ENCODE measurements around the gene RNF207. TPM values are rescaled to one million over a fixed set of nuclear protein-coding genes. Genes with fewer than 3 reads are reported as not detected.

Gene RNF207
- total RNA-seq, 1 donor: 2.2 TPM

DNA sequence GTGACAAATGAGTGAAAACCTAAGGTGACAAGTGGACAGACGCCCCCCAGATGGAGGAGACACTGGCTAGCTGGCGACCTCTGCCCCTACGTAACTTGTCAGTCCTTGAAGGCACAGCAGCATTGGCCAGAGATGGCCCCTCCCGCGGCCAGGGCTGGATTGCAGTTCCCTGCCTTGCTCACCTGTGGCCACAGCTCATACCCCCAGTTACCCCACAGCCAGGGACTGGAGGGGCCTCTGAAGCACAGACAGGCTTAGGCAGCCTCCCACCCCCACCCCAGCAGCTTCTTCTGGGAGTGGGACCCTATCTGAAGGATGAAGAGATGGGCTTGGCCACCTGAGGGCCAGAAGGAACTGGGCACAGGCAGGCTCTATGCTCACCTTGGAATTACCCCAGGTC lies 41.7 kb downstream of the RNF207 start:
- DNase-seq (ENCODE audit: low read depth in 2 of 3, low spot score in 2 of 3): no peak

DNA sequence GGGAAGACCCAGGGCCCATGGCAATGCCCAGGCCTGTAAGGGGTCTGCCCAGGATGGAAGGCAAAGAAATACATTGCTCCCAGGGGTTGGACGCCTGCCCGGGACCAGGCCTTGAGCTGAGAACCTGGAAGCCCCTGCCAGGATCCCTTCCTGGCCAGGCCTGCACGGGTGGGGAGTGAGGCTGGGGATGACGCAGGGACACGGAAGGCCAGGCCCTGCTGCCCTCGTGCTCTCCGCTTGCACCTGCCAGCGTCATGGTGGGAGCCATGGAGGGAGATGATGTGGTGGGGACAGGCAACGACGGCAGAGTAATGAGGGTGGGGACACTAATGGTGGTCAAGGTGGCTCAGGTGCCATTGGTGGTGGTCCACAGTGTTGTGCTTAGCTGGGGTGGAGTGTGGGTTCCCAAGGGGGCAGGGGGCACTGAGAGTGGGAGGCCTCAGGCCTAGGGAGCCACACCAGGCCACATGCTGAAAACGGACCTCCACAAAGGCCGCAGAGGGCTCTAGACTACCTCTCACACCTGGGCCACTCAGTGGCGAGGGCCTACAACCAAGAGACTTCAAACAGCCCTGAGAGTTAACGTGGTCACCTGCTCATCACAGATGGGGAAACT lies 42.4 kb downstream of the RNF207 start:
- no peak for DNase-seq (ENCODE audit: low read depth in 2 of 3, low spot score in 2 of 3)

DNA sequence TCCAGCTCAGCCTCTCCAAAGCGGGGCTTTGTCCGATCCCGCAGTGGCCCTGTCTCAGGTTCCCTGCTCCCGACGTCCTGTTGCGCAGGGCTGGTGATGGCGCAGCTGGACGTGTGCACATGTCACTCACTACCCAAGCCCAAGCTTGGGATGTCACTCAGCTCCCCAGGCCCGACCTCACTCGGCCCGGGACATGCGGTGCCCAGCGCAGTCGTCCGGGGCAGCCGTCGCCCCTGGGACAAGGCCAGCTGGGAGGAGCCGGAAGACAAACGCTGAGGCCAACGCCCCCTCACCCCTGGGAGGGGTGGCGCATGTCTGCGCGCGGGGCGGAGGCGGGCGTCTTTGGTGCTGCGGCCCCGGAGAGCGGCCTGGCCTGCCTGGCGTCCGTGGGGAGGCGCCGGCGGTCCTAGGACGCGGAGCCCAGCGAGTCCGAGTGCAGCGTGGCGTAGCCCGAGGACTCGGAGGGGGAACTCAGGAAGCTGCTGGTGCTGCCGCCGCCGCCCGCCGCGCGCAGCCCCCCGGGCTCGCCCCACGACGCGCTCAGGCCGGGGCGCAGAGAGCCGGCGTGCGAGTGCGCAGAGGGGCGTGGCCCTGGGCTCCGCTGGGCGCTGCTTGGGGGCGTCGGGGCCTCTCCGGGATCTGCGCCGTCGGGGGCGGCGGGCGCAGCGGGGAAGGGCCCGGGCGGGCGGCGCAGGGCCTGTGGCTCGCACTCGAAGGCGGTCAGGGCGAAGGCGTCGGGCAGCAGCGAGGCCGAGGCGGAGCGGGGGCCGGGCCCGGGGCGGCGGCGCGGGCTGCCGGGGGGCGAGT lies 43.2 kb downstream of the RNF207 start:
- peak in 1 of 3 donors; percentile 23 for DNase-seq (ENCODE audit: low read depth in 2 of 3, low spot score in 2 of 3)

DNA sequence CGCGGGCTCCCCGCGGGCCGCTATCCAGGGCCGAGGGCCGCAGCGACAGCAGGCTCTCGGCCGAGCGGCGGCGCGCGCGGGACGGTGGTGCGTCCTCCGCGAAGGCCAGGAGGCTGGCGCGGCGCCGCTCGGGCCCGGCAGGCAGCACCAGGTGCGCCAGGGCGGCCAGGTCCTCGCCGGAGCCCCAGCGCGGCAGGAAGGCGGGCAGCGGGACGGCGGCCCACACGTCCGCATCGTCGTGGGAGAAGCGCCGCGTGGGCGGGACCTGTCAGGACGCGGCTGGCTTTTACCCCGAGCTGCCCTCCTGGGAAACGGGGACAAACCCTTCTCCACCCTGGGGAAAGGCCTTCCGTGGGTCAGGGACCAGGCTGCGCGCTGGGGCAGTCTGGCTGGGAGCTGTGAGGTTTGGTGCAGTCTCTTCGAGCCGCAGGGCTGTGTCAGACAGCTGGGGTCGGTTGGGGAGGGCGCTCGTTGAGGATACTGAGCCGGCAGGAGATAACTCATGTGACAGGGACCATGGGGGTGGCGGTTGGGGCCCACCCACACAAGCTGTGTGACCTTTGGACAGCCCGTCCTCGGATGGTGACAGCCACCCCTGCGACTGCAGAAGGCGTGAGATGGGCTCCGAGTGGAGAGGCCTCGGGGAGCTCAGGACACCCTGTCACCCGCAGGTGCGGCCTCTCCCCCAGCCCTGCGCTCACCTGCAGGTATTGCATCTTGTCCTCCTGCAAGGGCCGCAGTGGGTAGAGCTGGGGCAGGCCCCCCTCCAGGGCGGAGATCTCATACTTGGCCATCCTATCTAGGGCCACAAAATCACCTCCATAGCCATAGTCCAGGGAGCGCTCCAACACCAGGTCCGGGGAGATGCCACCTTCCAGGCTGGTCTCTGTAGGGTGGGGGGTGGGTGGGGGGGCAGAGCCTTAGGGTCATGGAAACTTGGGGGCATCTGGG lies 44.1 kb downstream of the RNF207 start:
- no peak for DNase-seq (ENCODE audit: low read depth in 2 of 3, low spot score in 2 of 3)

DNA sequence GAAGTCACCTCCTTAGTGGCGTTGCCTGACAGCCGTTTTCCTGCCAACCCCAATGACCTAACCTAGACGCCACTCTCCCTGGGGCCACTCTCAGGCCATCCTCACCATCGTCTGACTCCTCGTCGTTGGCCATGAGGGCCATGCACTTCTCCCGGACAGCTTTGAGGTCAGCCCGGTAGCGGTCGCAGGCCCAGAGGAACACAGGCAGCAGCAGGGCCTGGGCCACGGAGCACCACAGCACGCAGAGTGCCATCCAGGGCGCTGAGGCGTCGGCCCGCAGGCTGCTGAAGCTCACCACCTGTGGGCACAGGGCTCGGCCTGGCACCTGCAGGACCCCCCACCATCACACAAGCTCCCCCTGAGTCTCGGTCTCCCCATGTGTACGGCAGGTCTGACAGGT lies 45.3 kb downstream of the RNF207 start:
- DNase-seq (ENCODE audit: low read depth in 2 of 3, low spot score in 2 of 3): no peak

DNA sequence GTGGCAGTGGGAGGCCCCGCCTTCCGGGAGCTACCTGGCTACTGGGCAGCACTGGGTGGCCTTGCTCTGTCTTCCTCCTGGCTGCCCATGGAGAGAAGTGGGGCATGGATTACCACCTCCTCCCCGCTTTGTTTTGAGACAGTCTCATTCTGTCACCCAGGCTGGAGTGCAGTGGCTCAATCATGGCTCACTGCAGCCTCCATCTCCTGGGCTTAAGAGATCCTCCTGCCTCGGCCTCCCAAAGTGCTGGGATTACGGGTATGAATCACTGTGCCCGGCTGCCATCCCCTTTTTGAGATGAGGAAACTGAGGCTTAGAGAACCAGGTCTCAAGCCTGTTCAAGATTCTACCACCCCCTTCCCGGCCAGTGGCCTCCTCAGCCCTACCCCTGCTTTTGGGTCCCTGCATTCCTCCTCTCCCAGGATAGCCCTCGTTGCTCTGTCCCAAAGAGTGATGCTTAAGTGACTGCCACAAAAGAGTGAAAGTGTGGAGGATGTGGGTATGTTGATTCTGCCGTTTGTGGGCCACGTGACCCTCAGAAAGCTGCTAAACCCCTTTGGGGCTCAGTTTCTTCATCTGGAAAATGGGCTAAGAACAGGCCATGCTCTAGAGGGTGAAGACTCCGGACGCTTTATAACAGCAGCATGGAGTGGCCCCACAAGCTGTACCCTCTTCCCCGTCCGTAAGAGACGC lies 45.9 kb downstream of the RNF207 start:
- DNase-seq (ENCODE audit: low read depth in 2 of 3, low spot score in 2 of 3): no peak

DNA sequence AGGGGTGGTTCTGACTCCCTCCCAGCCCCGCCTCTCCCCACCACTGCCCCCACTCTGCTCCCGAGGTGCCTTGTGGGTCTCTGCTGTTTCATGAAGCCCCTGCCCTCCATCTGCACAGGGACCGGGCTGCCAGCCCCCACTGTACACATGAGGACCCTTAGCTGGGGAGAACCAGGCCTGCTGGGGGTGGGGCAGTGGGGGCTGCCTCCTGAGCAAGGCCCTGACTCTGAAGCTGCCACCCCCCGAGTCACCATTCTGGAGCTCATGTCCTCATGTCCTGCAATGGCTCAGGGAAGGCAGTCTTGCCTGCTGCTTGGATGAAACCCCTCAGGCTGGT lies 46.4 kb downstream of the RNF207 start:
- DNase-seq (ENCODE audit: low read depth in 2 of 3, low spot score in 2 of 3): no peak

DNA sequence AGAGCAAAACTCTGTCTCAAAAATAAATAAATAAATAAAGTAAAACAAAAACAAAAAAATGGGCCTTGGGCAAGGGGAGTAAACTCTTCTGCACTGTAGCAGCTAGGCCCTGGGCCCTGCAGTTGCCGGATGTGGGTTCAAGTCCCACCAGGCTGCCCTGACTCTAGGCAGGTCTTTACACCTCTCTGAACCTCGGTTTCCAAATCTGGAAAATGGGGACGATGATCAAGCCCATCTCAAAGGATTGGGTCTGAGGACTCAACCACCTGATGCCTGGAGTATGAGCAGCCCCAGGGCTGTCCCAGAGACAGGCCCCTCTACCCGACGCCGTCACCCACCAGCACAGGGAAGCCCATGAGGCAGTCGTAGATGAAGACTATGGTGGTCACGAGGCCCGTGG lies 47.5 kb downstream of the RNF207 start:
- no peak for DNase-seq (ENCODE audit: low read depth in 2 of 3, low spot score in 2 of 3)

DNA sequence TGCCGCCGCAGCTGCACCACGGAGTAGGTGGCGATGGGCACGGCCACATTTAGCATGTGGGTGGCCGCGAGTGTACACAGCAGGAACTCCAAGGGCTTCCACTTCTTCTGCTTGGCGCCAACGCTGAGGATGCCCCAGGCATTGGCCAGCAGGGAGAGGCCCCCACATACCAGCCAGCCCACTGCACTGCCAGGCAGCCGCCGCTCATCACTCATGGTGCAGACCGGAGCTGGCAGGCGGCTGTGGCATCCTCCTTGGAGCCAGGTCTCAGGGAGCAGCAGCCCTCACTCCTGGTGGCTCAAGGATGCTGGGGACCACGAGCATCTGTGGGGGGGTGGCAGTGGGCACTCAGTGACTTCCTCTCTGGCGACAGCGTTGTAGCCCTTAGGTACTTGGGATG lies 48.8 kb downstream of the RNF207 start:
- no peak for DNase-seq (ENCODE audit: low read depth in 2 of 3, low spot score in 2 of 3)

DNA sequence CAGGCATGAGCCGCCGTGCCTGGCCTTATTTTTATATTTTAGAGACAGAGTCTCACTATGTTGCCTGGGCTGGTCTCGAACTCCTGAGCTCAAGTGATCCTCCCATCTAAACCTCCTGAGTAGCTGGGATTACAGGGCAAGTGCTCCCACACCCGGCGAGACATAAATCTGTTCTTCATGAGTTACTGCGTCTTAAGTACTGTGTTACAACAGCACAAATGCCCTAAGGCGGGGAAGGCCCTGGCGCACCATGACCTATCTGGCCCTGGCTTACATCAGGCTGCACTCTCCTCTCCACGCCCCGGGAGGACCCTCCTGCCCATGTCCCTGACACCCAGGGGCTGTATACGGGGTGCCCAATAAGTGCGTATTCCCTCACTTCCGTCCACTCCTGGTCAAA lies 50.7 kb downstream of the RNF207 start:
- no peak for DNase-seq (ENCODE audit: low read depth in 2 of 3, low spot score in 2 of 3)

DNA sequence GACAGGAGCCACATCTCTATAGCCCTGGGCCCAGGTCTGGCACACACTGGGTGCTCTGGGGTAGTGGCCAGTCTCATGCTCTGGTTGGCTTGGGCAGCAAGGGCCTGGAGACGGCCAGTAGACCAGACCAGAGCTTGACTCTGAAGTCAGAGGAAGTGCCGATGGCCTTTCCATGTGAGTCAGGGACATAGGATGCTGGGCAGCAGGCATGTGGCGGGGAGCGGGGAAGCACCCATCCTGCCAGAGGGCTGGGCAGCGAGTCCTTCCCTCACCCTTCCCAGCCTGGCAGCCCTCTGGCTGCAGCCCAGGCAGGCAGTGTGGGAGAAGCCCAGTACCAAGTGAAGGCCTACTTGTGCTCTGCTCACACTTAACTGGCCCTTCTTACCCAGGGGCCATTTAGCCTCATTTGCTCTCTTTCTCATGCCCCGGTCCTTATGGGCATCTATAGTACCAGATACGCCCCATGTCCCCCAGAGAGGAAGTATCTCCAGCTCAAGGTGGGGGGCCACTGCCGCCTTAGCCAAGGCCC lies 51.7 kb downstream of the RNF207 start:
- no peak for DNase-seq (ENCODE audit: low read depth in 2 of 3, low spot score in 2 of 3)

DNA sequence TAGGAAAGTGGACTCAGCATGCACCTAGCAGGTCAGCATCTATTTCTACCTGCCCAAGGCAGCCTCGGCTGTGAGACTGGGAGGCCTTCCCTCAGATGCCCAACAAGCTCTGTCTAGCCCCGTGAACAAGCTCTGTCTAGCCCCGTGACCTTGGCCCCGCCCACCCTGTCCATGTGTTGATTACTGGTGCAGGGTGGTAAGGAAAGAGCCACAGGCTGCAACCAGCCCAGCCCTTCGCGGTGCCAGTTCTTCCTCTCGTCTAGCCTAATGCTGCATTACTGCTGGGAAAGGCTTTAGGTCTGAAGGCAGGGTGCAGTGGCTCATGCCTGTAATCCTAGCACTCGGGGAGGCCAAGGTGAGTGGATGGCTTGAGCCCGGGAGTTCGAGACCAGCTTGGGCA lies 52.8 kb downstream of the RNF207 start:
- DNase-seq (ENCODE audit: low read depth in 2 of 3, low spot score in 2 of 3): no peak

DNA sequence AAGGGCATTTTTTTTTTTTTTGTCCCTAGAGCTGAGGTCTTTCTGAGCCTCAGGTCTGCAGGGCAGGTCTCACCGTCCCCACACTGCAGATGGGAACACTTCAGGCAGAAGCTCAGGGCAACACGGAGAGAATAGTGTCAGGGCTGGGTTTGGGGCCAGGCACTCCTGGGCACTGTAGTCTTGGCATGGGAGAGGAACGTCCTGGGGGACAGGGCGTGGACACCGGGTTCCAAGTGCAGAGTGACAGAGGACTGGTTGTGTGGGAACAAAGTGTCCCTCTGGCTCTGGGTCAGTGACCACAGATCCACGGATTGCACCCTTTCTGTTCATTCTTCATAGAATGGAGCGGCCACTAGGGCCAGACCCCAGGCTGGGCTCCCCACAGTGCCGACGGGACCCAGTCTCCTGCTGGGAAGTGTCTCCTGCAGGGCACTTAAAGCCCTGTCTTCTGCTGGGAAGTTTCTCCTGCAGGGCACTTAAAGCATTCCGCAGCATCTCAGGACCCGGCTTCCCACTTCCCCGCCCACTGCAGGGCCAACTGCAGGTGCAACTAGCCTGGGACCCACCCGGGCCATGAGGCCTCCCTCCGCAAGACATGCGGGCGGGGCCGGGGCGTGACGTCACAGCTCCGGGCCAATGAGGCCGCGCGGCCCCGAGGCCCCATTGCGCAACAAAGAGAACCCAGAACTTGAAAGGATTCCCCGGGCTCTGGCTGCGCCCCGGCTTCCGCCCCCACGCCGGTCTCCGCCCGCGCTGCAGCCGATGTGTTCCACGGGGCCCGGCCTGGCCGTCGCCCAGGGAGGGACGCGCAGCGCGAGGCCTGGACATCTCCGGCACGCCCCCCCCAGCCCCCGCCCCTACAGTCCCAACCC lies 53.8 kb downstream of the RNF207 start:
- peak; percentile 52 to 86 (median 85) for DNase-seq (ENCODE audit: low read depth in 2 of 3, low spot score in 2 of 3)

DNA sequence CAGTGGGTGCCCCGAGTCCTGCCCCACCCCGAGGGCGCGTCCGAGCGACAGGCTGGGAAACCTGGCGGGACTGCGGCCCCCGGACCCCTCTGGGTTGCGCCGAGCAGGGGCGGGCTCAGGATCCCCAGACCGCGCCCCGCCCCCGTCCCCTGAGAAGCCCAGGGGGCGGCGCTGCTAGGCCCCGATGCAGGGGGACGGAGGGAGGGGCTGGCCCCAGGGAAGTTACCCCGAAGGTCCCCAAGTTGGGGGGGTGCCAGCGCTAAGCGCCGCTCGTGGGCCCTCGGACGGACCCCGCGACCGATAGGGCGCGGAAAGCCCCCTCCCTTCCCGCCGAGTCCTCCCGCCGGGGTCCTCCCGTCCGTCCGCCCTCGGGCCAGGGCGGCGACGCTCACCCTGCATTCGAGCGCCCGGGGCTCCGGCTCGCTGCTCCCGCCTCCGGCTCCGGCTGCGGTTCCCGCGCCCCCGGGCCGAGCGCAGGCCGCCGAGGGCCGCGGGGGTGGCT lies 54.6 kb downstream of the RNF207 start:
- peak in 1 of 3 donors; percentile 22 for DNase-seq (ENCODE audit: low read depth in 2 of 3, low spot score in 2 of 3)

DNA sequence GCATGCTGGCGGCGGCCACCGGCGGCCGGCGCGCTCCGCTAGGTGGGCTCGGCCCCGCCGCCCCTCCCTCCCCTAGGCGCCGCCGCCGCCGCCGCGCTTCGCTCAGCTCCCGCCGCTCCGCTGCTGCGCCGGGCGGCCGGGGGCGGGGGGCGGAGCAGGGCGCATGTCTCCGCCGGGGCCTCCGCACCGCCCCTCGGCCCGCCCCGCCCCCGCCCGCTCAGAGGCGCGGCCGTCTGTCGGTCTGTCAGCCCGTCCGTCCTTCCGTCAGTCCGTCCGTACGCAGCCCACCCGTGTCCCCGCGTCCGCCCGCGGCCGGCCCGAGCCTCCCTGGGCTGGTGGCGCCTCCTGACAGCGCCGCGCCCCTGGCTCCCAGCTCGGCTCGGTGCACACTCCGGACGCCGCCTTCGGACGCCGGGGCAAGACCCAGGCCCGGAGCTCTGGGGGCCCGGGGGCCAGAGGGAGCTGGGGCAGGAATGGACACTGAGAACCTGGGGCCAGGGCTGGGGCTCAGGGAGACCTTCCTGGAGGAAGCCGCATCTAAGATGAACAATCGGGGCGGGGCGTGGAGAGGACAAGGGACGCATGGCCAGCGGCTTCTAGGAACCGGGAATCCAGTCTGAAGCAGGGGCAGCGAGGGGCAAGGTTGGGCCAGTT lies 55.2 kb downstream of the RNF207 start, which contains the start of gene GPR153:
TSS of gene GPR153 (minus strand) at position 138 of the 654 bp plus-strand sequence. CDS start 6,193 bp downstream, outside the sequence.
- DNase-seq (ENCODE audit: low read depth in 2 of 3, low spot score in 2 of 3): no peak

DNA sequence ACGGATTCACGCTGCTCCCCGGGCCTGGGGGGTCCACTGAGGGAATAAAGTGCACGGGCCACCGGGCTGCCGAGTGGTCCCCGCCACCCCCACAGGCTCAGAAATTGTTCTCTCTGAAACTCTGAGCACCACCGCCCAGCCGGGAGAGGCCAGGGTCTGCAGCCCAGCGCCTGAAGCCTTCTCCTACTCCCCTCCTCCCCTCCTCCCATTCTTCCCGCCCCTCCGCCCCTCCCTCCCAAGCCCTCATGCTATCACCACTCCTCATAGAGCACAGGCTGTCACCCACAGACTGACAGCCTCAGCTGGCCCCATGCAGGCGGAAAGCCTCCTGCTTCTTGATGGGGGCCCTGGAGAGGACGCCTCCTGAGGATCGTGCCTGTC lies 55.7 kb downstream of the RNF207 start:
- DNase-seq (ENCODE audit: low read depth in 2 of 3, low spot score in 2 of 3): no peak

DNA sequence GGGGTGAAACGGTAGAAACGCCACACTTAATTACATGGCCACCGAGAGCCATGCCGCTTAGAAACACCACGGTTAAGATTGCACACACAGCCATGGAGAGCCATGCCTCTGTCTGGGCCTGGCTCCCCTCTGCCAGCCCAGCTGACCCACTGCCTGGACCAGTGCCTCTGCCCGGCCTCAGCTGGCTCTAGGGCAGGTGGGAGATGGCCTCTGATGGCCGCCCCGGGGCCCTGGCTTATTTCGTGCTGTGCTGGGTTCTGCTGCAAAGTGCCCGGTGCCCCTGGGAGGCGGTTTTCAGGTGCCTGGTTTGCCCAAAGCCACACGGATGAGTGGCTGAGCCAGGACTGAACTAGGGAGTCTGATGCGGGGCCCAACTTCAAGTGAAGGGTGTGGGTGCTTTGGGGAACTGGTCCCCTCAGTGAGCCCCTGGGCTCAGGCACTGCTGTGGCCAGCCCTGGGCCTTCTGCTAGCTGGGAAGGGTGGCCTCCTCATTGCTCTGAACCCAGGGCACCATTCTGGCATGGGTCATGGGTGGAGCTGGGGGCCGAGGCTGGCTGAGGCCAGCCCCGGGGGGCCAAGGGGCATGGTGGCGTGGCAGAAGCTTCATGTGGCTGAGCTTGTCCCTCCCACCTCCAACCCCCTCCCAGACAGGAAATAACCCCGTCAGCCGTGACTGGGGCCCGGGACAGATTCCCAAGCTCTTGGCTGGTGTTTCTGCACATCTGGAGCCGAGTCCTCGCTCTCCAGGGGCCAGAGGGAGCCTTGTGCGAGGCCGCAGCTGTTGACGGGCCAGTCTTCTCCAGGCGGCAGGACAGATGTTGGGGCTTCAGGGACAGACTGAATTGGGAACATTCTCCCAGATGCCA lies 56.9 kb downstream of the RNF207 start:
- no peak for DNase-seq (ENCODE audit: low read depth in 2 of 3, low spot score in 2 of 3)

DNA sequence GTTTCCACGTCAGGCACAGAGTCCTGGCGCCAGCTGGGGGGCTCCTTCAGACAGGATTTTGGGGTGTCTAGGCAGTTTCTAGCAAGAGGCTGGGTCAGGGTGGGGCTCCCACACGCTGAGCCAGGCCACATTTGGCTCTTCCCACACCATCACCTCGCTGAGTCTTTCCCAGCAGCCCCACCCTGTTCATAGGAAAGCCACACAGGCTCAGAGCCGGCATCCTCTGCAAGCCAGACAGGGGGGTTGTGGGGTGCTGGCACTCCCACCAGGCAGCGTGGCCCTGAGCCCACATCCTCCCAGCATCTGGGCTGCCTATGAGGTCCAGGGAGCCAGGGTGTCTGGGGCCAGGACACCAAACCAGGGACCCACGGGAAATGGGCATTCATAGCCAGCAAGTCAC lies 57.8 kb downstream of the RNF207 start:
- DNase-seq (ENCODE audit: low read depth in 2 of 3, low spot score in 2 of 3): no peak
